HAP-1 (cell line): ENCODE data around the gene LAMA3.
"Not testable (repeated sequence)": the region's sequence is repeated elsewhere in the genome, so short reads cannot be mapped to it uniquely, and the experiment has no call there.

Source experiments
- DNase-seq, 2 experiments: peaks; one replicate each; pipeline ENCODE4 v3.0.0-alpha.2; 2016 to 2020; ENCODE audit warnings: low spot score in 2 of 2
- H3K27me3 ChIP-seq: fragments of 250-450 bp; sonication (Bioruptor Pico); 2 replicates; pipeline ENCODE4 v1.5.1; 2020; ENCODE audit warnings: low read depth, mild to moderate bottlenecking, moderate library complexity
- H3K36me3 ChIP-seq: fragments of 250-450 bp; sonication (Bioruptor Pico); replicated peaks from 2 replicates; pipeline ENCODE4 v1.5.1; 2020; ENCODE audit warnings: mild to moderate bottlenecking
- H3K4me1 ChIP-seq: fragments of 250-450 bp; sonication (Bioruptor Pico); 2 replicates; pipeline ENCODE4 v1.5.1; 2020; ENCODE audit warnings: mild to moderate bottlenecking
- H3K4me3 ChIP-seq: fragments of 250-450 bp; sonication (Bioruptor Pico); 2 replicates; pipeline ENCODE4 v1.5.1; 2020; ENCODE audit warnings: mild to moderate bottlenecking, moderate library complexity
- H3K9me3 ChIP-seq: fragments of 250-450 bp; sonication (Bioruptor Pico); 2 replicates; pipeline ENCODE4 v1.5.1; 2020; ENCODE audit warnings: mild to moderate bottlenecking, moderate library complexity
- in situ Hi-C: fragments of 300-500 bp; cut with MboI; formaldehyde crosslinking; loops from 3 replicates; pipeline ENCODE4 v1.14.3; 2020; ENCODE audit warnings: low sequenced_read_pairs, inconsistent platforms, mixed read lengths

The LAMA3 gene

DNA sequence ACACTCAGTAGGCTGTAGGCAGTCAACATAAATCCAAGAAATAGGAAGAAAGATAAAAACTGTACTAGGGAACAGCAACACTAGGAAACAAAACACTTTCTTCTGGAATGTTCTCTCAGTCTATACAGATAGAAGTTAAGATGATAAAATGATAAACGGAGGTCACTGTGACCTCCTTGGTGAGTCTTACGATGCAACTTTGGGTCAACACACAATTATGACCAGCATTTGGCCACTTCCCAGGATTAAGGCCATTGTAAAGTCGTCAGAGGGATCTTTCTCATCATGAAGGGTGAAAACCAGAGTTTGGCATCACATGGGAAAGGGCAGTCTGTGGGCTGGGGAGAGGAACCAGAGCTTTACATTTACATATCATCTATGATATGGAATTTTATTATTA, 33.4 kb downstream of the LAMA3 start:
- in situ Hi-C loops: no loop called here
- Histone ChIP-seq H3K9me3 (no peaks in the 10 kb centered on the region), H3K4me1 (no peaks in the 10 kb centered on the region), H3K36me3 (no peaks in the 10 kb centered on the region), H3K27me3 (no peaks in the 10 kb centered on the region), H3K4me3 (no peak overlapping the region)
- DNase-seq: no peak

- Histone ChIP-seq H3K27me3 (no peaks in the 10 kb centered on the region), H3K9me3 (no peaks in the 10 kb centered on the region), H3K4me3 (no peak overlapping the region), H3K4me1 (no peaks in the 10 kb centered on the region), H3K36me3 (no peaks in the 10 kb centered on the region)
- no peak for DNase-seq
- in situ Hi-C loops: no loop called here
Measured at GRCh38 chr18:23723121-23723520, 33.9 kb downstream of the LAMA3 start.

DNA sequence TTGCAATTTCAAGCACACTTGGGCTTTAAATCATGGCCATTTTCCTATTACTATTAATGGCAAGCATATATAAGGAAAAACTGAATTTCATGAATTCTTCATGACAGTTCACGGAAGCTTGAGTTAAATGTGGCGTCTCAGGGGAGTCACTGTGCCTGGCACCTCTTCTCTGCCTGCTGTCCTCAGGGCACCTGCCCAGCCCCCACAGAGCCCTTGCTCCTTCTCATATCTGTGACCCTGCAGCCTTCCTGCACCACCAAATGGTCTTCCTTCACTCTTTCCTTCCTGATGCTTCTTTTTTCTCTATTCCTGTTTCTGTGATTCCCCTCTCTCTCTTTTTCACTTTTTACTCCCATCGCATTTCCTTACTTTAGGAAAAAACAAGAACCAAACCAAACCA, 35.4 kb downstream of the LAMA3 start:
- no peak for DNase-seq
- H3K36me3 ChIP-seq: no peaks in the 10 kb centered on the region
- H3K4me1 ChIP-seq: no peaks in the 10 kb centered on the region
- H3K4me3 ChIP-seq: no peak overlapping the region
- no peaks in the 10 kb centered on the region for H3K27me3 ChIP-seq
- H3K9me3 ChIP-seq: no peaks in the 10 kb centered on the region
- in situ Hi-C loops: no loop called here

DNA sequence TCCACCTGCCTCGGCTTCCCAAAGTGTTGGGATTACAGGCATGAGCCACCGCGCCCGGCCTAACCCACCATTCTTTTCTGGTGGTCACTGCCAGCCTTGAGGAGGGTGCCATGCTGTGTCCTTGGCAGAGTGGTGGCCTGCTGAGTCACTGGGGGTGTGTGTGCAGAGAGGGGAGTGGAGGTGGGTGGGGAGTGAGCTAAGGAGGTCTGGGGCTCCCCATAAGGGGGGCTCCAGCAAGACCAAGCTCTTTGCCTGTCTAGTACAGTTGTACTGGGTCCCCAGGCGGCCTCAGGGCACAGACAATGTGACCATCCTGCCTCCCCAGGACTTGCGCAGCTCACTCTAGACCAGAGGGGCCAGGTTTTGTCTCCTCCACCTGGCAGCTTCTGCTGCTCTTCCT, 36.1 kb downstream of the LAMA3 start:
- in situ Hi-C loops: no loop called here
- DNase-seq: no peak

GRCh38 chr18:23725827-23726661, 36.8 kb downstream of the LAMA3 start:
- Histone ChIP-seq H3K36me3 (no peaks in the 10 kb centered on the region), H3K4me1 (no peaks in the 10 kb centered on the region), H3K4me3 (no peak overlapping the region), H3K9me3 (no peaks in the 10 kb centered on the region), H3K27me3 (no peaks in the 10 kb centered on the region)
- in situ Hi-C loops: no loop called here
- DNase-seq: no peak

More for the DNA sequence above, 36.1 kb downstream of the LAMA3 start:
- Histone ChIP-seq H3K27me3 (no peaks in the 10 kb centered on the region), H3K4me3 (no peak overlapping the region), H3K9me3 (no peaks in the 10 kb centered on the region), H3K36me3 (no peaks in the 10 kb centered on the region), H3K4me1 (no peaks in the 10 kb centered on the region)

GRCh38 chr18:23727707-23728493, 38.6 kb downstream of the LAMA3 start:
- in situ Hi-C loops: no loop called here
- no peak for DNase-seq
- Histone ChIP-seq H3K4me3 (no peak overlapping the region), H3K27me3 (no peaks in the 10 kb centered on the region), H3K4me1 (no peaks in the 10 kb centered on the region), H3K36me3 (no peaks in the 10 kb centered on the region), H3K9me3 (no peaks in the 10 kb centered on the region)

- DNase-seq: no peak
- Histone ChIP-seq H3K9me3 (no peaks in the 10 kb centered on the region), H3K4me1 (no peaks in the 10 kb centered on the region), H3K4me3 (no peak overlapping the region), H3K36me3 (no peaks in the 10 kb centered on the region), H3K27me3 (no peaks in the 10 kb centered on the region)
- in situ Hi-C loops: no loop called here
Measured at GRCh38 chr18:23730857-23731256, 41.6 kb downstream of the LAMA3 start.

GRCh38 chr18:23731861-23732260, 42.6 kb downstream of the LAMA3 start:
- in situ Hi-C loops: no loop called here
- H3K4me1 ChIP-seq: no peaks in the 10 kb centered on the region
- H3K4me3 ChIP-seq: no peak overlapping the region
- no peaks in the 10 kb centered on the region for H3K9me3 ChIP-seq
- no peak for DNase-seq
- no peaks in the 10 kb centered on the region for H3K36me3 ChIP-seq
- no peaks in the 10 kb centered on the region for H3K27me3 ChIP-seq

GRCh38 chr18:23732439-23732838, 43.2 kb downstream of the LAMA3 start:
- no peak overlapping the region for H3K4me3 ChIP-seq
- no peak for DNase-seq
- no peaks in the 10 kb centered on the region for H3K36me3 ChIP-seq
- in situ Hi-C loops: no loop called here
- no peaks in the 10 kb centered on the region for H3K27me3 ChIP-seq
- H3K9me3 ChIP-seq: no peaks in the 10 kb centered on the region
- H3K4me1 ChIP-seq: no peaks in the 10 kb centered on the region

GRCh38 chr18:23733265-23733664, 44.0 kb downstream of the LAMA3 start:
- H3K4me1 ChIP-seq, H3K9me3 ChIP-seq, H3K36me3 ChIP-seq, H3K4me3 ChIP-seq, DNase-seq, H3K27me3 ChIP-seq, in situ Hi-C loops: not testable (repeated sequence)

DNA sequence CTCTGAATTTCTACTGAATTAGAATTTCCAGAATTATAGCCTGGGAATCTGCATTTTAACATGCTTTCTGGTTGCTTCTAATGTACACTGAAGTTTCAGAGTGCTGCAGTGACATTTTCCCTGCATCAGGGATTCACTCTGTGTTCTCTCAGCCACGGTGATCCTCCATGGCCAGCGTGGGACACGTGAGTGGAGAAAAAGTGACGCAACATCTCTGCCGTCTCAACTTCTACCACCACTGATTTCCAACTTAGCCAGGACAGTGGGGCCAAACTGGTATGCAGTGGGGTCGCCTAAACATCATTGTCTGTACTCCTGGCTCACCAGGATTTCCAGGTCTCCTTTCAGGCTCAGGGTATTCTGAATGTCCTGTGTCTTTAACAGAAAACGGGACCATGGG, 44.6 kb downstream of the LAMA3 start:
- in situ Hi-C loops: no loop called here
- no peaks in the 10 kb centered on the region for H3K36me3 ChIP-seq
- H3K9me3 ChIP-seq: no peaks in the 10 kb centered on the region
- H3K4me3 ChIP-seq: no peak overlapping the region
- no peaks in the 10 kb centered on the region for H3K27me3 ChIP-seq
- no peaks in the 10 kb centered on the region for H3K4me1 ChIP-seq
- DNase-seq: no peak

- no peak for DNase-seq
- H3K36me3 ChIP-seq: no peaks in the 10 kb centered on the region
- in situ Hi-C loops: no loop called here
- no peak overlapping the region for H3K4me3 ChIP-seq
- H3K27me3 ChIP-seq: no peaks in the 10 kb centered on the region
- no peaks in the 10 kb centered on the region for H3K4me1 ChIP-seq
- no peaks in the 10 kb centered on the region for H3K9me3 ChIP-seq
Measured at GRCh38 chr18:23735021-23735464, 45.8 kb downstream of the LAMA3 start.

- DNase-seq: no peak
- in situ Hi-C loops: no loop called here
- H3K27me3 ChIP-seq: no peaks in the 10 kb centered on the region
Measured at GRCh38 chr18:23737578-23737977, 48.3 kb downstream of the LAMA3 start.

GRCh38 chr18:23738151-23738550, 48.9 kb downstream of the LAMA3 start:
- in situ Hi-C loops: no loop called here
- no peaks in the 10 kb centered on the region for H3K36me3 ChIP-seq
- no peak overlapping the region for H3K4me3 ChIP-seq
- no peak for DNase-seq
- H3K9me3 ChIP-seq: no peaks in the 10 kb centered on the region
- no peaks in the 10 kb centered on the region for H3K27me3 ChIP-seq
- H3K4me1 ChIP-seq: peaks cover 4% of the 10 kb centered on the region; the same call in 1 of the 2 replicates

More at GRCh38 chr18:23737578-23737977, 48.3 kb downstream of the LAMA3 start:
- H3K36me3 ChIP-seq: no peaks in the 10 kb centered on the region
- peaks cover 4% of the 10 kb centered on the region; the same call in 1 of the 2 replicates for H3K4me1 ChIP-seq
- no peak overlapping the region for H3K4me3 ChIP-seq
- no peaks in the 10 kb centered on the region for H3K9me3 ChIP-seq
